DND-41 (cell line): ENCODE results near the gene MAGI1.

Source experiments
- CTCF ChIP-seq: IDR thresholded peaks from 2 replicates; pipeline ENCODE4 v1.5.1; 2012; ENCODE audit warnings: borderline replicate concordance, low read length, moderate library complexity, mild to moderate bottlenecking; ENCODE audit not compliant: poor library complexity, severe bottlenecking; ENCODE audit errors: extremely low read depth
- EZH2 ChIP-seq: IDR thresholded peaks from 3 replicates; pipeline ENCODE4 v1.6.1; 2012; ENCODE audit warnings: borderline replicate concordance, low read depth, mild to moderate bottlenecking, moderate library complexity, low read length, inconsistent platforms; ENCODE audit not compliant: severe bottlenecking

- TF ChIP-seq CTCF (no peak), EZH2 (no peak)
Measured at GRCh38 chr3:65936908-65937638, 101.6 kb downstream of the MAGI1 start.
